GM19240 (cell line): ENCODE measurements around the gene REPIN1.

Experiments used
- DNase-seq: peaks from one replicate; pipeline ENCODE4 v3.0.0; 2011; ENCODE audit warnings: low spot score; ENCODE audit not compliant: insufficient read length

REPIN1 gene

DNA sequence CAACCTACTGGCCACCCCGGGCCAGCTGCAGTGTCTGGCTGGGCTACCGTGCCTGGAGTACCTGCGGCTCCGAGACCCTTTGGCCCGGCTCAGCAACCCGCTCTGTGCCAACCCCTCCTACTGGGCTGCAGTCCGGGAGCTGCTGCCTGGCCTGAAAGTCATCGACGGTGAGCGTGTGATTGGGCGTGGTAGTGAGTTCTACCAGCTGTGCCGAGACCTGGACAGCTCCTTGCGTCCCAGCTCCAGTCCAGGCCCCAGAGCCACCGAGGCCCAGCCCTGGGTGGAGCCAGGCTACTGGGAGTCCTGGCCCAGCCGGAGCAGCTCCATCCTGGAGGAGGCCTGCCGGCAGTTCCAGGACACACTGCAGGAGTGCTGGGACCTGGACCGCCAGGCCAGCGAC, 31.4 kb upstream of the REPIN1 start:
- DNase-seq: no peak

DNA sequence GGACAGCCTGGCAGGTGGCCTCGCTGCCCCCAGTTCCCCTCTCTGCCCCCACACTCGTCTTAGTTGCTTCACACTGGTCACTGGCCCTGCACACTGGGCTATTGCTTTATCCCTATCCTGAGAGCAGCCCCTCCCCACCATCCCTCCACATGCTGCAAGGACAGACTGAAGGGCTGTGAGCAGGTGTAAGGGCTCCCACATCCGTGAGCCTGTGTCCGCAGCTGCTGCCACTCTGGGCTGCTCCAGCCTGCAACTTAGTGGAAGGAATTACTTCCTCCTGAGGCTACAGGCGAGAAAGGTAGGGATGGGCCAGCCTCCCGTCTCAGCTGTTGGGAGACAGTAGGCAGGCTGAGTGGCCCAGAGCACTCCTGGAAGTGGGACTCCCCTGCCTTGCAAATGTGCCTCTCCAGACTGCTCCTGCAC, 31.0 kb upstream of the REPIN1 start:
- DNase-seq: no peak

DNA sequence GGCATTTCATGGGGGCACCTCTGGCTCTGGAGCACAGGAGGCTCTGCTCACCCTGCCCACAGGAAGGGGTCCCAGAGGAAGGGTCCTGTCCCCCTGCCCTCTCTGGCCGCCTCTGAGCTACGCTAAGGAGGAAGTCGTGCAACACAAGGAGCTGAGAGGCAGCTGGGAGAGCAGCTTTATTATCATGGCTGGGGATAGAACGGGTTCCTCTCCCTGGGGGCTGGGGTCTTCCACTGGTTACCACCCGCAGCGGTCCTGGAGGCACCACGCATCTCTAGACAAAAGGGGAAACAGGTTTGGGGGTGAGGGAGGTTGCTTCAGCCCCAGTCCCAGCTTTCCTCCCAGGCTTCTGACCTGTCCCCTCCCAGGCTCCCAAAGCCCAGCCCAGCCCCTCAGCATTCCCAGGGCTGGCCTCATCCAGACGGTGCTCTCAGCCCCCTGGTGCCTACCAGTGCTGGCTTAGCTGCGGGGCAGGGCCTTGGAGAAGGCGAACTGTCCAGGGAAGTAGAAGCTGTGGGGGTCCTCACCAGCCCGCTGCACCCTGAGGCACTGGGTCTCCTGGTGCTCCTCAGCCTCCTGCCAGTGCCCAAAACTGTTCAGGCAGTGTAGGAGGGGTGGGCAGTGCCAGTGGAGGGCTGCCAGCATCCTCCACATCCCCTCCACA, 30.3 kb upstream of the REPIN1 start:
- no peak for DNase-seq

DNA sequence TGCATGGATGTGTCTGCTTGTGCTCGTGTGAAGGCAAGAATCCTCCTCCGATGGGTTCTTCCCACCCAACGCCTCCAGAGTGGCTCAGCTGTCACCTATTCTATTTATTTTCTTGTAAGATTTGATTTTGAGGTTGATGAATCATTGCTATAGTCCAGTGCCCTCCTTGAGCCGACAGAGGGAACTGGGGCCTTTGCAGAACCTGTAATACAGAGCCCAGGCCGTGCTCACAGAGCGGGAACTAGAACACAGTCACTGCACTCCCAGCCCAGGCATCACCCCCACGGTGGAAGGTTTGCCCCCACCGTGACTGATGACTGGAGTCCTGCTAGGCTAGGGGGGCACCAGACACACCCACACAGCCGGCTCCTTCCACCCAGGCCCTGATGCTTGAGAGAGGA, 29.2 kb upstream of the REPIN1 start:
- DNase-seq: no peak

DNA sequence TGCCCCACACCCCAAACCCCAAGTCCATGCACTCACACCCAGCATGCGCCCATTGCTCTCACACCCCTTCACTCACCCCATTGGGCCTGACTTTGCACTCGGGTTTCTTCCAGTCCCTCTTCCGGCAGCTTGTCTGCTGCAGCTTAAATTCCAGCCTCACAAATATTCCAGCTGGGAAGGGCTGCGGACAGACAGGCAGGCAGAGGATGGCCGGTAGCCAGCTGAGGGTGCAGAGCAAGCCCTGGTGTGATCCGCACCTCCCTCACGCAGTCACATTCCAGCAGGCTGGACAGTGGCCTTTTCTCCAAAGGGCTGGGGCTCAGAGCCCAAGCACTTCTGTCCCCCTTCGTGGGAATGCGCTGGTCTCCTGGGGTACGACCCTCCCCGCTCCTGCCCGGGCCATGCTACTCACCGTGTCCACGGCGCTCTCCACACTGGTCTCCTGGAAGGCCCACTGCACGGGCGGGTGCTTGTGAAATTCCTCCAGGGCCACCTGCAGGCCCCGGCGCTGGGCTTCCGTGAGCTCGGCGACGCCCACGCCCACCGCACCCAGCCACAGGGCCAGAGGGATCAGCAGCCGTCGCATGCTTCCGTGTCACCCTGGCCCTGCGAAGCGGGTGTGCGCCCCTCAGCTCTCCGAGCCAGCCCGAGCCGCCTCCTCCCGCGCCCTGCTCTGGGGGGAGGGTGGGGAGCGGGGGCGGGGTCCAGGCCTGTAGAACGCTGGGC, 28.4 kb upstream of the REPIN1 start:
- no peak for DNase-seq

DNA sequence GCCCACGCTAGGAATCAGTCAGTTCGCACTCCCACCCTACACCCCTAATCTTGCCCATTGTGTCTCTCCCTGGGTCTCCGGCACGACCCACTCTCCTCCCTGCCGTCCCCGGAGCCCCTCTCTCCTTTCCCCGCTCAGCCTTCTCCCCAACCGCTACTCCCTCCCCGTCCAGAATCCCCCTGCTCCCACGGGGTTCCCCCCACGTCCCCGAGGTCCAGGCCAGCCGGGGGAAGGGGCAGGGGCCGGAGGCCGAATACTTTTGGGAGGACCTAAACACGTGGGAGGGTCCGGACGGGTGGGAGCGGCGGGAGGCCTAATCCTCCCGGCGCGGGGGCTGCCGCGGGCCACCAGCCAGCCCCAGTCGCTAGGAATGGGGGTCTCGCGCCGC, 27.8 kb upstream of the REPIN1 start:
- DNase-seq: no peak

DNA sequence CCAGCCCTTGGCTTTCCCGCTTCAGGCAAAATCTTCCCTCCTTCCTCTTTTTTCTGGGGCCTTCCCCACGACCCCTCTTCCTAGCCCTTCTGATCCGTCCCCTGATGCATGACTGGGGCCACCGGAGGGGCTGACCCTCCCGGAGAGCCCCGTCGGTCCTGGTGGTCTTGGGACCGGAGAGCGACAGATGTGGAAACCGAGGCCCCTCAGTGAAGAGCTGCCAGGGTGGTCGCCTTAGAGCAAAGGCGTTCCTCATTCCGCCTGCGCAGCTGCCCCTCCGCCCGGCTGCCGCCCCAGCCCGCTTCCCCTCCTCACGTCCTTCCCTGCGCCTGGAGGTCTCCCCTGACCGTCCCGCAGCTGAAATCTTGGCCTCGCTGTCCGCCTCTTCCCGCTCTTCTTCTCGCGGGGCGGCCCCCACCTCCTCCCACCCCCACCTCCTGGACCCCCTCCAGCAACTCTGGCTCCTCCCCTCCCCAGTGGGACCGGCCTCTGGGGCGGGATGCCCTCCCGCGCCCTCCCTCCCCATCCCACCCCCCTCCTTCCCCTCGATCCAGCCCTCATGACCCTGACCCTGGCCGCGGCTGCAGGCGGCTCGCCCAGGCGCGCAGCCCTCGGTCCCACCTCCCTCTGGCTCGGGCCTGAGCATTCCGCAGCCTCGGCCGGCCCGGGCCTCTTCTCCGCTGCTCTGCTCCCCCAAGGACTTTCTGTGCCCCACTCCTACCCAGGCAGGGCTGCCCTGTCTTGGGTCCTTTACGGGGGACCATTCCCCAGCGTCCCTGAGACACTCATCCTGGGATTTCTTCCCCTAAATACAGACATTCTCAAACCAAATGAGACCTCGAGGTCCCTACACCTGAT, 27.1 kb upstream of the REPIN1 start, which contains the start of gene RARRES2:
Gene RARRES2 (minus strand): TSS at position 367 of the 858 bp plus-strand sequence. CDS start 1,020 bp downstream, outside the sequence.
- no peak for DNase-seq

DNA sequence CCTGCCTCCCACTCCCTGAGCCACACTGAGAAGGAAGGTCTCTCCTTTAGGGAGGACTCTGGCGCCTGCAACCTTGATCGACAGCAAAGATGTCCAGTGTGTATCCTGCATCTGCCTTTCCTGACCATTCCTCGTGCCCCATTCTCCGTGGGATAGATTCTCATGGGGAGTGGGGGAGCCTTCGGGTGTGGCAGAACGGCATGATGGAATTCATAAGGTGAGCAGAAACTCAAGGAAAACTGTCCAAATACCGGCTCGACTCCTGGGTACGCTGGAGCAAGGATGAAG, 26.6 kb upstream of the REPIN1 start:
- no peak for DNase-seq

DNA sequence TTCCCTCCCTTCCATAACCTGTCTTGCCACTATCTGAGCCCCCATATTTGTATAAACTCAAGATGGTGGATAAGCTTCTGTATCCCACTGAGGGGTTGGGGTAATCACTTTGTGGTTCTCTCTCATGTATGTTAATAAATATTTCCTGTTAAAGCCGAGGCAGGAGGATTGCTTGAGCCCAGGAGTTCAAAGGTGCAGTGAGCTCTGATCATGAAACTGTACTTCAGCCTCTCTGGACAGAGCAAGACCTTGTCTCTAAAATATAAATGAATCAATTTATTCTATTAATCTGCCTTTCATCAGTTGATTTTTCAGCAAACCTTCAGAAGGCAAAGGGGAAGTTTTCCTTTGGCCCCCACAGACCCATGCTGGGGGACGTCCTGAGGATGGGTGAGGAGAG, 25.4 kb upstream of the REPIN1 start:
- no peak for DNase-seq

DNA sequence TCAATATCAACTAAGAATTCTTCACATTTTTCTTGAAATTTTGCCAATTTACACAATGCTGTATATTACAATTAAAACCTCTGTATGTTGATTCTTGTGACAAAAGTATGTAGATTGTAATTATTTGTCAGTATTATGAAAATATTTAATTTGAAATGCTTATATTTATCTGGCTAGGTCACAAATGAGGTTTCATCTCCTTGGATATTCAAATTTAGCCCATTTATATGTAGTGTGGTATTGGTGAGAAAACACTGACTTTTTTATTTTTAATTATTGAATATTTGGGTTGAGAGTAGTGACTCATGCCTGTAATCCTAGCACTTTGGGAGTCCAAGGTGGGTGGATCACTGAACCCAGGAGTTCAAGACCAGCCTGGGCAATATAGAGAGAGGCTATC, 24.3 kb upstream of the REPIN1 start:
- DNase-seq: no peak

DNA sequence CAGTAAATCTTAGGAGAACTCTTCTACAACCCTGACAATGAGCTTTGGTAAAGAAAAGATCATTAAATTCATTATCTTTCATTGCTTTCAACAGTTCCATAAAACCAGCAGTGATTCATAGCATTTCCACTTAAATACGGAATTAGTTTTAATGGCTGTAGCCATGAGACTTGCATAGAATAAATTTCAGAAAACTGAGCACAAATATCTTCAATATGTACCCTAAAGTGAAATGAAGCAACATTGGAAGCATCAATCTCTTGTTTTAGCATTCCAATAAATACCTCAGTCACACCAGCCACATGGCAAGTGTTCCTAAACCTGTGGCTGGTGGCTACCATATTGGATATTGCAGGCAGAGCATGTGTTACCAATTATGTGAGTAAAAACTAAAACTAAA, 23.6 kb upstream of the REPIN1 start:
- DNase-seq: no peak

DNA sequence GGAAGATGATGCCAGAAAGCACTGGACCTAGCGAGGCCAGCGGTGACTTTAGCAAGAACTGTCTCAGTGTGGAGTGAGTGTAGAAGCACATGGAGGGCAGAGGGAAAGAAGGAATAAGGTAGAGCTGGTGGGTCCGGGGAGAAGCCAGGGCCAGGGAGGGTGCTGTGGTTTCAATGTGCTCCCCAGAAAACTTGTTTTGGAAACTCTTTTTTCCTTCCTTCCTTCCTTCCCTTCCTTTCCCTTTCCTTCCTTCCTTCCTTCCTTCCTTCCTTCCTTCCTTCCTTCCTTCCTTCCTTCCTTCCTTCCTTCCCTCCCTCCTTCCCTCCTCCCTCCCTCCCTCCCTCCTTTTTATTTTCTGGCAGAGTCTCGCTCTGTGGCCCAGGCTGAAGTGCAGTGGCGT, 21.7 kb upstream of the REPIN1 start:
- DNase-seq: no peak

DNA sequence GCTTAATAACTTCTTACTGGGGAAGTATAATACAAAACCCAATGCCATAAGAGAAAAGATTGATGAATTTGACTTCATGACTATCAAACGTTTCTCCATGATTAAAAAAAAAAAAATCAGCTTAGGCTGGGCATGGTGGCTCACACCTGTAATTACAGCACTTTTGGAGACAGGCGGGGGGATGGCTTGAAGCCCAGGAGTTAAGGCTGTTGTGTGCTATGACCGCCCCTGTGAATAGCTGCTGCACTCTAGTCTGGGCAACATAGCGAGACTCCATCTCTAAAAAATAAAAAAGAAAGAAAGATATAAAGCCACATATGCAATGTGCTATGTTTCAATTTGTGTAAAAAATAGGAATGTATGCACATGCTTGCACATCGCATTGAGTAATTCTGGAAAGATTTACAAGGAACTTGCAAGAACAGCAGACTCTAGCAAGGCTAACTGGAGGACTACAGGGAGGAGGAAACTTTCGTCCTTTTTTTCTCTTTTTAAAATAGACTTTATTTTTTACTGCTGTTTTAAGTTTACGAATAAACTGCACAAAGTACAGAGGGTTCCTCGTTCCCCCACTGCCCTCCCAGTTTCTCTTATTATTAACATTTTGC, 16.9 kb upstream of the REPIN1 start:
- no peak for DNase-seq

DNA sequence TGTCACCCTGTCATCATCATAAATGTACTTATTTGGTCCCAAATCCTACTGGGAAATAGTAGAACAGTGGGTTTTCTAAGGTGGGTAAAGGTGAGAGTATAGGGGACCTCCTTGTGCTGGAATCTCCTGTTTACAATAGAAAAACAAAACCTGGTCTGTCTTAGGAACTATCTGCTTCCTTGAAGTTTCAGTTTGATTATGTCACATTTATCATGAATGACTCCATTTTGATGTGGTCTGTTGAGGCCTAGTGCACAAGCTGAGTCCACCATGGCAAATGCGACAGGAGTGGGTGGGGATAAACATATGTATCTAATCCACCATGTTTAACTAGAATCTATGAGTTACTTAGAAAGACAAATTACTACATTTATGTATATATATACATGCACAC, 13.0 kb upstream of the REPIN1 start:
- DNase-seq: no peak

DNA sequence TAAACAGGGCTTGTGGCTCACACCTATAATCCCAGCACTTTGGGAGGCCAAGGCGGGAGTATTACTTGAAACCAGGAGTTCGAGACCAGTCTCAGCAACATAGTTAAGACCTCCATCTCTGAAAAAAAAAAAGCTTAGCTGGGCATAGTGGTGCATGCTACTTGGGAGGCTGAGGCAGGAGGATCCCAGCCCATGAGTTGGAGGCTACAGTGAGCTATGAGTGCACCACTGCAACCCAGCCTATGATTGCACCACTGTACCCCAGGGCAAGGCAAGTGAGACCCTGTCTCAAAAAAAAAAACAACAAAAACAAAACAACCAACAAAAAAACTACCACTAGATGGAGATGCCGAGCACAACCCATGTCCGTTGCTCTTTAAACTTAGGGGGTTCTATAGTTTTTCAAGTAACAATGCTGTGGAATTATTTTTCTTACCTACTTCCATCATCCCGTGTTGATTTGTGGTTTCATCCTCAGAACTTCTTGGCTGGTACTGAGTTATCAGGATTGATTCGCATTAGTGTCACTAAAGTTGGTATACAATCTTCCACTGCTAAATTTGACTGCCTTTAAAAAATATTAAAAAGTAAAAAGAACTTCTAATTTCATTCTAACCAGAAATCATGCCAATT, 12.2 kb upstream of the REPIN1 start:
- no peak for DNase-seq

DNA sequence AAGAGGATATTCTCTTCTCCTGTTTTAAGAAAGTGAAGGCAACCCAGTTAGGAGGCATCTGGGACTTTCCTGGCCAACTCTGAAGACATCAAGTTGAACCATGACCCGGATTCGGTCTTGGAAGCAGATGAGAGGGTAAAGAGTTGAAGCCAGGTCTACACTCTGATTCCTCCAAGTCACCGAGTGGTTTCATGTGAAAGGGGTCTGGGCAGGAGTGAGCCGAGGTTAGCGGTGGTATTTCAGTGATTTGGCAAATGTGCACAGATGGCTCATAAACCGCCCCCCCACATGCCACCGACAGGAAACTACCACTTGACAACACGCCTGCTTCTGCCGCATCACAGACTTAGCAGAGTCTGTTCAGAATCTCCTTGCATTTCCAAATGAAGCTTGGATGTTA, 11.4 kb upstream of the REPIN1 start:
- DNase-seq: no peak

DNA sequence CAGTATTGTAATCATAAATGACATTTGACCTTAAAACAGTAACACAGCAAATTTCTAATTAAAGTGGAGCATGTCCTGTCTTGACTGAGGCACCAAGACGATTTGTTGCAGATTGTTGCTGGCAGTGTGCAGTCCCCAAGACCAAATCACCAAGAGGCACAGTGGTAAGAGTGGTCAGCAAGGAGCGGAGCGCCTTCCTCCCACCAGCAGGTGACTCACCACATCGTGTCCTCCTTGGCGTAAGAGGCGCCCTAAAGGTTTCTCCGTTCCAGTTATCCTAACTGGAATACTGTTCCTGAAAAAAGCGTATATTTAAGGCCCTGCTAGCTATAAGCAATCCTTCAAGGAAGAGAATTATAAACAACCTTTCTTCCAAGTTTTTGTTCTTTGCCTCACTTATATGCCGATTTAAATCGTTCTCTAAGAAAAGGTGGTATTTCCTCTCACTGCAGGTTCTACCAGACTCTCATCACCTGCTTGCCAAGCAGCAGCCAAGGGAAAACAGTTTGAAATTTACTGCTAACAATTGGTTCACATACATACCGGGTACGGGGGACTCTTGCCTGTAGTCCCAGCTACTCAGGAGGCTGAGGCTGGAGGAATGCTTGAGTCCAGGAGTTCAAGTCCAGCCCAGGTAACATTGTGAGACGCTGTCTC, 10.7 kb upstream of the REPIN1 start:
- DNase-seq: no peak

DNA sequence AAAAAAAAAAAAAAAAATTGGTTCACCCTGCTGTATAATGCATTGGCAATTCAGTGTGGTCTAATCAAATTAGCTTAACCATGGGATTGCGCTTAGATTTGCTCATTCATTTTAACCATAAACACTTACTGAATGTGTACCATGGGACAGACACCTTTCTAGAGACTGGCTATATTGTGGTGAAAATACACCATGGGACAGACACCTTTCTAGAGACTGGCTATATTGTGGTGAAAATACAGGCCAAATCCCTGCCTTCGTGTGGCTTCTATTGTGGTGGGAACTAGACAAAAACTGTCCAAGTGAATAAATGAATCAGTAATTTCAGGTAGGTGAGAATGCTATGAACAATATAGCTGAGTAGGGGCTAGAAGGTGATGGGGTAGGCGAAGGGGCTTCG, 10.2 kb upstream of the REPIN1 start:
- no peak for DNase-seq

DNA sequence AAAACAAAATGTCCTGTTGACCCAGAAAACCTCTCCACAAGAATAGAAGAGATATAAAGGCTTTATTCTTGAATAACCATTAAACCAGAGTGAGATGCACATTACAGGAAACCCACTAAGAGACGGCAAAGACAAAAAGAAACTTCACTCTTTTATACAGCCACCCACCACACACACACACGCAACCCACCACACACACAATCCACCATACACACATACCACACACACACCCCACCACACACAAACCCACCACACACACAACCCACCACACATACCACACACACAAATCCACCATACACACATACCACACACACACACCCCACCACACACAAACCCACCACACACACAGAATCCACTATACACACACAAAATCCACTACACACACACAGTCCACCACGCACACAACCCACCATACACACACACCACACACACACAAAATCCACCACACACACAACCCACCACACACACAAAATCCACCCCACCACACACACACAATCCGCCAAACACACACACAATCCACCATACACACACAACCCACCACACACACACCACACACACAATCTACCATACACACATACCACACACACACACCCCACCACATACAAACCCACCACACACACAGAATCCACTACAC, 9.5 kb upstream of the REPIN1 start:
- no peak for DNase-seq

DNA sequence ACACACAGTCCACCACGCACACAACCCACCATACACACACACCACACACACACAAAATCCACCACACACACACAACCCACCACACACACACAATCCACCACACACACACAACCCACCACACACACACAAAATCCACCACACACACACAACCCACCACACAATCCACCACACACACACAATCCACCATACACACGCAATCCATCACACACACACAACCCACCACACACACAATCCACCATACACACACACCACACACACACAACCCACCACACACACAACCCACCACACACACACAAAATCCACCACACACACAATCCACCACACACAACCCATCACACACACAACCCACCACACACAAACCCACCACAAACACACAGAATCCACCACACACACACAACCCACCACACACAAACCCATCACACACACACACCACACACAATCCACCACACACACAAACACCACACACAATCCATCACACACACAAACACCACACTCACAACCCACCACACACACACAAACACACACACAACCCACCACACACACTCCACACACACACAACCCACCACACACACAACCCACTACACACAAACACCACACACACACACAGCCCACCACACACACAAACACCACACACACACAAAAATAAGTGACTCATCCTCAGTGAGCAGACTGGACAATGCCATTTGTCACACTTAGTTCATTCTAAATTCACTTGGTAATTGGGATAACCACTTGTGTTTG, 8.8 kb upstream of the REPIN1 start:
- DNase-seq: no peak
